HG03565 (cell line): ENCODE data around the gene ANTXR2.

Source experiments
- ATAC-seq: cut with Tn5 transposase; IDR thresholded peaks from one replicate; pipeline ENCODE4 v1.9.1; 2021; ENCODE audit warnings: mild to moderate bottlenecking, moderate library complexity; ENCODE audit not compliant: unreplicated experiment

ANTXR2 gene

GRCh38 chr4:80070880-80071603, 2.0 kb downstream of the ANTXR2 start:
- no peak for ATAC-seq

DNA sequence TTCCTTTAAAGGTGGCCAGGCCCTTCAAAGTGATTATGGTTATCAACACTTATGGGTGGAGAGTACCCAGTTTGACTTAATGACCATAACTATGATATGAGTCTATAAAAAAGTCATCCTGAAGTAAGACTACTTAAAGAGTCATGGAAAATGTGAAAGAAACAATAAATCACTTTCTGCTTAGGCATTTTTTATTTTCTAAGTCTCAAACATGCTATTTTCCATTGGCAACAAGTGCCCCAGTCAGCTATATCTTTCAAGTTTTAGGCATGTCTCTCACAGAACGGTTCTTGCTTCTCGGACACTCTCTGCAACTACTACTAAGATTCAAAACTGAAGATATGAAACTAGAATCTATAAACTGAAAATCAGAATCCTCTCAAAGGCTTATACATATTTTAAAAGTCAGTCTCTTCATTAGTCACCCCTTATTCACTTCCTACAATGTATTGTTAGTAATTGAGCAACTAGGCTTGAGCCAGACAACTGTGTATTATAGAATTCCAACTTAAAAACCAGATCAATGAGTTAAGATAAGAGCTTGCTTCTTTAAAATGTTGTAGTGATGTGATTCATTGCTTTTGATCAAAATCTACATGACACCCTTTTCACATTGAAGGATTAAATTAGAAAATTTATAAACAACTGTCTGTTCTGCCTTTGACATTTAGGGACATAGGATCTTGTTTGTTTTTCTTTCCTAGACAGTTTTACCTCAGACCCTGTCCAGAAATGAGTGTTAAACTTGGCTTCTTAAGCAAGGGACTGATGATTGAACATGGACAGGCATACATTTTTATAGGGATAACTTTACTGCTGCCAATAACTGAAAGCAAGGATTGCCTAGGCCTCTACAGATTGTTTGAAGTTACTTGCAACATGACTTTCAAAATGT, 2.9 kb downstream of the ANTXR2 start:
- ATAC-seq: peak; percentile 31

- no peak for ATAC-seq
Observed at GRCh38 chr4:80069108-80069836, 3.8 kb downstream of the ANTXR2 start.

DNA sequence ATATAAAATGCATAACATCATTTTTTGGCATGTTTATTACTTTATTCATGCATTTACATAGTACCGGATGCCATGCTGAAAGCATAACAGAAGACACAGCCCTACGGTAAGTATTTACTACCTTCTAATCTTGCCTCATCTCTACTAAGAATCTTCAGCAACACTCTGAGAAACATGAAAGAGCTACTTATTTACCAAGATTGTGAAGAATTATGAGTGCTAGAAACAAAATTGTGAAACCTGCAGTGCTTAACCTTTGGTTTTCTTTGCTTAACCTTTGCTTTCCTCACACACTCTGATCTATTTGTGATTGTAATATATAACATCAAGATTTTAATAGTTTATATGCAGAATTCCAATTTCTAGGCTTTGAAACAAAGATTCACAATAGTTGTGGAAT, 7.4 kb downstream of the ANTXR2 start:
- no peak for ATAC-seq

- no peak for ATAC-seq
Observed at GRCh38 chr4:80062527-80062926, 10.5 kb downstream of the ANTXR2 start.

DNA sequence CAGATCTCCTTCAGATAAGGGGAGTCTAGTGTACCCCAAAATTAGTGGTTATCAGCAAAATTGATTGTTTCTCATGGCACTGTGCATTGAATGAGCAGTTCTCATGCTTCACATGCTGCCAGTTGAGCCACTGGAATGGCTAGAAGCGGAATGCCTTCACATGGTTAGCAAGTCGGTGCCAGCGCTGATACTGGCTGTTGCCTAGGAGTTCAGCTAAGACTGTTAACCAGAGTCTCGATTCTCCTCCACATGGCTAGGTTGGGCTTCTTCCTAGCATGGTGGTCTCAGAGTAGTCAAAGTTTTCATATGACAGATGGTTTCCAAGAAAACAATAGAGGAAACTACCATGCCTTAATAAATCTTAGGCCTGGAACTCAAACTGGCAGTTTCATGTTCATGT, 12.2 kb downstream of the ANTXR2 start:
- no peak for ATAC-seq

GRCh38 chr4:80058740-80059139, 14.3 kb downstream of the ANTXR2 start:
- peak; percentile 98 for ATAC-seq

DNA sequence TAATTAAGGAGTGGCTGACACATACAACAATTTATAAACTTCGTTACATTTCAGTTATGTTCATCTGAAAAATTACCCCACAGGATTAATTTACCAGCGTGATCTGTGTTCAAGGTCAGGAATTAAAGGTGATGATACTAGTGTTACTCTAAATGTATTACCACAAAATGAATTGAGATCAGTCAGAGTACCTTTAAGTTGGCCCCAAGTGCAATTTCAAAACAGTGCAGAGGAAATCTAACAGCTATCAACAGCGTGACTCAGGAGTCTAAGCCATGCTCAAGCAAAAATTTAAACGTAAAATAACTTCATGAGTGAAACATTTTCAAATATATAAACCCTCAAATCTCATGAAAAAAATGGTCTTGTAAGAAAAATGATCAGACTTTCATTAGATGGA, 18.7 kb downstream of the ANTXR2 start:
- no peak for ATAC-seq

DNA sequence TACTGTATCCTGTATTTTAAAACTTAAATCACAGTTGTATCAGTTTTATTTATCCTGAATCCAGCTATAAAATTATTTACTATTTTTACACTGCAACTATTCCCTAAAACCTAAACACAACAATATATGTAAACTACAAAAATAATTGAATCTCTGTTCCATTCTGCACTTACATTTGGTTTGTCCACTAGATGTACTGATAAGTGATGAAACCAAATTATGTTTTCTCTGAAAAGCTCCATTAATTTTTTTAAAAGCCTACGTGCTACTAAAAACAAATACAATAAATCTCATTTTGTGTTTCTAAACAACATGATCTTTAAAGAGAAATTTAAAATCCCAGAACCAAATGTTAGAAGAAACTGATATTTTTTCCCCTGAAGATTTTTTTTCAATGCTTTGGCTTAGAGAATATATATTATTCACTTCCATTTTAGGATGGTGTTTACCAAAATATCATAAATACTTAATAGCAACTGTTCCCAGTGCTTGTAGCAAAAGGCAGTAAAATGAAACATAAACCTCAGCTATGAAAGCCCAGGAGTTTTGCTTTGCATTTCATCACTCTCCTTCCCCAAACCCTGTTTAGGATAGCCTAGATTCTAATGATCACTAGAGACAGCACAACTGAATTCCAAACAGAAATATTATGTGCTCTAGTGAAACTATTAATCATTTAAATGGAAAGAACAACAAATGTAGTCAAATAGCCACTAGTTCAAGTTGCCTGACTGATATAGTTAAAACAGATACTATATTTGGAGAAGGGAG, 19.7 kb downstream of the ANTXR2 start:
- no peak for ATAC-seq

DNA sequence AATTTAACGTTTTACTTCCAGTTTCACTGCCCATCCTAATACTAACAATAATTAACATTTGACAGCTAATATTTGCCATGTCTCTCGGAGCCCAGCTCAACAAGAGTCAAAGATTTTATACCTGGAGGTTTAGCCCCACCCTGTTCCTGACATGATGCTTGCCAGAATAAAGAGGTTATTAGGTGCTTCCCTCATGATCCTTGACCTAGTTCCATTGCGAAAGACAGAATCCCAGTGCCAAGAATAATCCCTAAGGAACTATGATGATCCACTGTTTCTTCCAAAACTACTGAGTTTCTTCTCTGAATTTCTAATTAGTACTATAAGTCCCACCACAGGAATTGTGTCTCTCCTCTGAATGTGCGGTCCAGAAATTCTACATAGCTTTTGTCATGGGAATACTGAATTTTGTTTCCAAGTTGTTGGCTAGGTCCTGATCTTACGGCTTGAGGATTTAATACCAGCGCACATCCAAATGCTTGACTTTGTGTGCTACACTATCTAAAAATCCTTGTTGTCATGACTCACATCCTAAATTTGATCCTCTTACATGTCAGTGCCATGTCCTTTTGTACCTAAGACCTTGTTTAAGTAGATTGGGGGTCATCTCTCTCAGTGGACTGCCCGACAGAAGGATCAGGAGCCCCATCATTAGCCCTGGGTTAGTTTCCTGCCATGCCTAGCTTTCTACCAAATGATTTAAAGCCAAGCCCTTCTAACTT, 23.1 kb downstream of the ANTXR2 start:
- ATAC-seq: no peak

DNA sequence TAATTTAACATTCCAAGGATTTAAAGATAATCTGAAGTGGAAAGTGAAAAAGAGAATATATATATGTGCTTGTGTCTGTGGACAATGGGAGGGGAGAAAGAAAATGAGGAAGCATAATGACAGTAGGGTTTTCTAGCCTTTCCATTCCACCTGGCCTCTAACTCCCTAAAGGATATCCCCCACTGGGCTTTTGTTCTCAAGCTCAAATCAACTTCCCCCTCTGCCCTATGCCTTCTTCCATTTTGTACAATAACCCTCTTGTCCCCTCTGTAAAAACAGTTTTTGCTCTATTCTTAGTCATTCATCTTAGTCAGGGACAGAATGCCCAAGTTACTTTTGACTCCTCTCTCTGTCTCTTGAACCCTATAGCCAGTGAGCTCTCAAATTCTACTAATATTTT, 23.6 kb downstream of the ANTXR2 start:
- no peak for ATAC-seq

DNA sequence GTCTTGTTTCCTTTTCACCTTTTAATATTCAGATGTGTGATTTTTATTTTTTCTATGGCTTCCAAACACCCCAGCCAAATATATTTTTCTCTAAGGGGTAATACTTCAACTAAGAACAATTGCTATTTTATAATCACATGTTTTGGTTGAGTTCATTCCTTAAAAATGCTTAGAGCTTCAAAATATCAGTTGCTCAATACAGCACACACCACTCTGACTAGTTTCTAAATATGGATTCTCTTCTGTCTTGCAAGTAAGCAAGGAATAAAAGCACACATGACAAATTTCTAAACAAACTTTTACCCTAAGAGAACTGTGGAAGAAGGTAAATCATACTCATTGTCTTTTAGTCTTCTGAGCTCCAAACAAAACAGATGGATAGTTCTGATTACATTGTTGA, 27.2 kb downstream of the ANTXR2 start:
- no peak for ATAC-seq

- no peak for ATAC-seq
Observed at GRCh38 chr4:80043541-80043940, 29.5 kb downstream of the ANTXR2 start.

DNA sequence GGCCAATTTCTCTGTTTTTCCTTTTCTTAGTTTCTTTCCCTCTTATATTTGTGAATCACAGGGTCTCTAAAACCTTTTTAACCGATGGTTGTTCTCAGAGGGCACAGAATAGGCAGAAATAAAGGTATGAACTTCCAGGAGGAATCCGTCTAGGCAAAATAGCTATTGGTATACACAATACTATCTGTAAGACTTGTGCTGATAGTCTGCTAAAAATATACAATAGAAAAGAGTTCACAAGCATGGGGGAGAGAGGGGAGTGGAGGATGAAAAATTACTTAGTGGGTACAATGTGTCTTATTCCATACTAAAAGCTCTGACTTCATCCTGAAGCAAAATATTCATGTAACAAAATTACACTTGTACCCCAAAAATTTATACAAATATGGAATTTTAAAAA, 30.2 kb downstream of the ANTXR2 start:
- no peak for ATAC-seq

DNA sequence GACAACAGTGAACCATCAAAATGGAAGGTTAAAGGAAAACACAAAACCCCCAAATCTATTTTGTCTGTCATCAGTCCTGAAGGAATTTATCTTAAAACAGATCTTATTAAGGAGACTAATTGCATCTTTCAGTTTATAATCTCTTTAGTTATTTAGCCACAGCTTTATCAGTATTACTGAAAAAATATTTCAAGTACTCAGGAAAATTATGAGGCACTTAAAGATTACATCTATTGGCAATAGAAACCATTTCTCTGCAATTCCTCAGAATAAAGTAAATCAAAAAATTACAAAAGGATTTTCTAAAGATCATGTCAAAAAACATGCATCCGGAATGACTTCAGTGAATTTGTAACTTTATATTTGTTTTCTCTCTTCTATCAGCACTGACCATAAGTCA, 35.2 kb downstream of the ANTXR2 start:
- ATAC-seq: no peak

DNA sequence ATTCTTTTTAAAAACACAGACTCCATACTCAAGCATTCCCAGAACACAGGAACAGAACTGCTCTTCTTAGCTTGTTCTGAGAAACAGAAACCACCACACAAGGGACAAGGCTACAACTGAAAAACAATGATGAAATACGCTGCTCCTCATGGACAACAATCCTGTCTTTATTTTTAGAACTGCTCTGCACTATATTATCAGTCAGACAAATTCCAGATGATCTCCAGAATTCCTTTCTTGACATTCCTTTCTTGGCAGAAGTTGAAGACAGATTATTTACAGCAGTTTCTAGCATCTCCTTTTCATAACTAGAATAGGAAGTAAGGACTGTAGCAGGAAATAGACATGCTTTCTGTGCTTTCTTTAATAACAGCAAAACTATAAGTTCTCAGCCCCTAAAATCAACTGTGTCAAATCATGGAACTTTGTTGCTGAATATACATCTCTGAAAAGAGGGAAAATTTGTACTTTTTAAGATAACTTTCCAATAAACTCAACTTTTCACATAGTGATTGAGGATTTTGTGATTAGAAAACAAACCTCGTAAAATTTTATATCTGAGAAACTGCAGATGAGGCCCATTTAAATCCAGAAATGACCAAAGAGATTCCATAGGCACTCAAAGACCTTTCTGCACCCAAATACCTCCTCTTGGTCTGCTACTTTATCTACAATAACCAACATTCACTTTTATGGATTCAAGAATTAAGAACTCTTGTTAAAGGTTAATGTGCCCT, 35.9 kb downstream of the ANTXR2 start:
- ATAC-seq: no peak

DNA sequence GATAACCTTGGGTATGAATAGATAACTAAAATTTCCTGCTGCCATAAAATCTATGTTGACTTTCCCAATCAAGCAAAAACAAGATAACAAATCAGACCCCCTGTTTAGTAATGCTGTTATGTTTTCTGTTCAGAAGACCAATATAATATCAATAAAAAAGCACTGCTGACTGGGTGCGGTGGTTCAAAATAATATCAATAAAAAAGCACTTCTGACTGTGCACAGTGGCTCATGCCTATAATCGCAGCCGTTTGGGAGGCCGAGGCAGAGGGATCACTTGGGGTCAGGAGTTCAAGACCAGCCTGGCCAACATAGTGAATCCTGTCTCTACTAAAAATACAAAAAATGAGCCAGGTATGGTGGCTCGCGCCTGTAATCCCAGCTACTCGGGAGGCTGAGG, 36.7 kb downstream of the ANTXR2 start:
- ATAC-seq: no peak

DNA sequence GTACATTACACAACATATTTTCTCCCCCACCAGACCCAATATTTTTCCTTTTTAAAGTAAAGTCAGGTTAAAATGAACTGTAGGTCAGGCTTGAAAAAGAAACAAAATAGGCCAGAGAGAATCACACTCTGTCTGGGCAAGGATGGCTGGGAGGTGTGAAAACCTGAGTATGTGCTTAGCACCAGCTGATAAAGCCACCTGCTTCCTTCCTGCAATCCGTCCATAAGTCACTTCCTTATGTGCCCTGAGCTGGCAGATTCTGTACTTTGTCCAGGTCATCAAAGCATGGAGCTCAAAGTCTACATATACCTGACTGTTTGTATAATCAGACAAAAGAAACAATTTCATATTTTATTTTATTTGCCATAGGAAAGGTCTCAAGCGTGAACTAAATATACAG, 37.7 kb downstream of the ANTXR2 start:
- ATAC-seq: no peak

GRCh38 chr4:80033581-80033980, 39.4 kb downstream of the ANTXR2 start:
- no peak for ATAC-seq

- no peak for ATAC-seq
Observed at GRCh38 chr4:80029364-80029763, 43.7 kb downstream of the ANTXR2 start.
